SK-N-SH treated with all-trans-retinoic acid at 6 μM for 48 hours (cell line): ENCODE results near the gene TMEM45B.

Experiments used
- ARNTL ChIP-seq: fragments of 450-650 bp; formaldehyde crosslinking; IDR thresholded peaks from 2 replicates; pipeline ENCODE4 v1.5.0; 2020; ENCODE audit warnings: low read depth, mild to moderate bottlenecking, moderate library complexity, borderline replicate concordance
- BACH2 ChIP-seq: fragments of 250-450 bp; sonication (Bioruptor Pico); IDR thresholded peaks from 2 replicates; pipeline ENCODE4 v1.9.0; 2021; ENCODE audit warnings: mild to moderate bottlenecking, borderline replicate concordance
- ISL1 ChIP-seq: fragments of 250-450 bp; sonication (Bioruptor Pico); IDR thresholded peaks from 2 replicates; pipeline ENCODE4 v2.1.2; 2022; ENCODE audit warnings: mild to moderate bottlenecking, moderate library complexity
- PATZ1 ChIP-seq: fragments of 250-450 bp; sonication (Bioruptor Pico); IDR thresholded peaks from 2 replicates; pipeline ENCODE4 v1.8.0; 2020; ENCODE audit warnings: mild to moderate bottlenecking, moderate library complexity, borderline replicate concordance
- POU6F1 ChIP-seq: fragments of 250-450 bp; sonication (Bioruptor Pico); IDR thresholded peaks from 2 replicates; pipeline ENCODE4 v1.8.0; 2021; ENCODE audit warnings: low read depth, mild to moderate bottlenecking, moderate library complexity, borderline replicate concordance
- PPARA ChIP-seq: fragments of 250-450 bp; sonication (Bioruptor Pico); IDR thresholded peaks from 2 replicates; pipeline ENCODE4 v1.5.0; 2020; ENCODE audit warnings: mild to moderate bottlenecking, borderline replicate concordance
- TSHZ2 ChIP-seq: fragments of 250-450 bp; sonication (Bioruptor Pico); IDR thresholded peaks from 2 replicates; pipeline ENCODE4 v1.5.0; 2020; ENCODE audit warnings: mild to moderate bottlenecking, moderate library complexity
- ZFP30 ChIP-seq: fragments of 450-650 bp; formaldehyde crosslinking; IDR thresholded peaks from 2 replicates; pipeline ENCODE4 v1.5.0; 2022; ENCODE audit warnings: mild to moderate bottlenecking, moderate library complexity

GRCh38 chr11:129815596-129816461 lies at the start of gene TMEM45B:
- no peak for TF ChIP-seq ARNTL (CRISPR knock-in tag)
- no peak for TF ChIP-seq TSHZ2 (CRISPR knock-in tag)
- no peak for TF ChIP-seq ISL1 (CRISPR knock-in tag)
- no peak for TF ChIP-seq ZFP30
- TF ChIP-seq PATZ1 (CRISPR knock-in tag), result no peak
- TF ChIP-seq BACH2, result no peak
- TF ChIP-seq POU6F1, result no peak
- no peak for TF ChIP-seq PPARA (CRISPR knock-in tag)
